Prostate gland (tissue), 2 donors: Measurements from ENCODE around the gene RBM47. TPM values are rescaled to one million over a fixed set of nuclear protein-coding genes. Genes with fewer than 3 reads are reported as not detected.

Source experiments
- DNase-seq: peaks from one replicate; pipeline ENCODE4 v3.0.0-alpha.2; 2019; ENCODE audit warnings: low spot score
- H3K27ac ChIP-seq, 2 donors: fragments of 200-600 bp; sonication (generic); 2 replicates each; pipeline ENCODE4 v1.5.1; 2017 to 2019
- H3K27me3 ChIP-seq: fragments of 200-600 bp; sonication (generic); replicated peaks from 2 replicates; pipeline ENCODE4 v1.5.1; 2019; ENCODE audit not compliant: insufficient read depth
- H3K36me3 ChIP-seq, 2 donors: fragments of 200-600 bp; sonication (generic); 1 replicate in 1 of 2; 2 replicates in 1 of 2; pipeline versions ENCODE4 v1.5.1 to v1.8.1; 2017 to 2019
- H3K4me1 ChIP-seq: fragments of 200-600 bp; sonication (generic); replicated peaks from 2 replicates; pipeline ENCODE4 v1.5.1; 2019
- H3K4me3 ChIP-seq, 2 donors: fragments of 200-600 bp; sonication (generic); 2 replicates each; pipeline ENCODE4 v1.5.1; 2017 to 2019
- H3K9me3 ChIP-seq: fragments of 200-600 bp; sonication (generic); 2 replicates; pipeline ENCODE4 v1.5.1; 2017
- CTCF ChIP-seq, 4 experiments: fragments of 200-600 bp in 2 of 4; fragments of 450-650 bp in 2 of 4; sonication (generic) in 2 of 4; IDR thresholded peaks; 1 replicate in 3 of 4; 2 replicates in 1 of 4; pipeline ENCODE4 v1.5.1; 2016 to 2019; ENCODE audit warnings: antibody characterized with exemption in 4 of 4, mild to moderate bottlenecking in 2 of 4, moderate library complexity in 2 of 4
- POLR2A ChIP-seq: fragments of 450-650 bp; IDR thresholded peaks from one replicate; pipeline ENCODE4 v1.6.1; 2016; ENCODE audit warnings: antibody characterized with exemption, mild to moderate bottlenecking
- POLR2AphosphoS5 ChIP-seq: sonication (generic); formaldehyde crosslinking; IDR thresholded peaks from one replicate; pipeline ENCODE4 v1.6.1; 2017; ENCODE audit warnings: antibody characterized with exemption
- WGBS: methylation state at CpG from one replicate; pipeline ENCODE4 v1.1.5; 2018; 5-methylcytosine and 5-hydroxymethylcytosine counted together
- intact Hi-C: fragments of 100-400 bp; cut with DNase I; formaldehyde crosslinking; loops from one replicate; pipeline ENCODE4 v1.14.2; 2022
- total RNA-seq, 2 donors: library from RNA; depleted of rRNA; stranded (reverse); fragments of >200 nt; gene quantifications; one replicate each; pipeline ENCODE4 v1.1.0, GENCODE V29; 2016

RBM47 gene
- total RNA-seq, 2 donors from 2014 or later = 241 to 302 TPM

GRCh38 chr4:40514497-40514951 lies 115.1 kb downstream of the RBM47 start:
- WGBS = 32% methylated on average over 11 of the region's 11 CpGs
- Histone ChIP-seq H3K36me3 (no peaks in the 10 kb centered on the region), H3K27me3 (no peaks in the 10 kb centered on the region), H3K27ac (peak overlapping the region; percentile 43 to 76), H3K4me3 (peak overlapping the region; percentile 25 to 40), H3K4me1 (no peaks in the 10 kb centered on the region), H3K9me3 (no peaks in the 10 kb centered on the region)
- DNase-seq = peak; percentile 81
- intact Hi-C loops = no loop called here
- TF ChIP-seq POLR2AphosphoS5 (peak; percentile 87), CTCF (IDR thresholded peaks at IDR 0.05) (peak in 1 of 4 experiments; percentile 9), POLR2A (no peak)

- intact Hi-C loops = no loop called here
- peak overlapping the region; percentile 48 to 76 for H3K27ac ChIP-seq
- peak overlapping the region in 1 of 2 donors; percentile 3 for H3K4me3 ChIP-seq
- TF ChIP-seq POLR2A = no peak
- TF ChIP-seq CTCF (IDR thresholded peaks at IDR 0.05) = no peak
- TF ChIP-seq POLR2AphosphoS5 = peak; percentile 37
- H3K4me1 ChIP-seq = peaks cover 3% of the 10 kb centered on the region
- H3K36me3 ChIP-seq = no peaks in the 10 kb centered on the region
- H3K27me3 ChIP-seq = no peaks in the 10 kb centered on the region
- peak; percentile 34 for DNase-seq
- WGBS = 54% methylated on average over 9 of the region's 9 CpGs
- H3K9me3 ChIP-seq = no peaks in the 10 kb centered on the region
These were observed 118.5 kb downstream of the RBM47 start for GRCh38 chr4:40511036-40511614.

GRCh38 chr4:40507977-40508376 lies 121.7 kb downstream of the RBM47 start:
- TF ChIP-seq POLR2AphosphoS5 (no peak), CTCF (IDR thresholded peaks at IDR 0.05) (no peak), POLR2A (no peak)
- Histone ChIP-seq H3K4me3 (no peak overlapping the region), H3K27ac (no peak overlapping the region), H3K27me3 (no peaks in the 10 kb centered on the region), H3K4me1 (peaks cover 3% of the 10 kb centered on the region), H3K9me3 (no peaks in the 10 kb centered on the region), H3K36me3 (no peaks in the 10 kb centered on the region)
- 86% methylated on average over 11 of the region's 11 CpGs for WGBS
- intact Hi-C loops = no loop called here
- no peak for DNase-seq

GRCh38 chr4:40506492-40506891 lies 123.2 kb downstream of the RBM47 start:
- Histone ChIP-seq H3K9me3 (no peaks in the 10 kb centered on the region), H3K27me3 (no peaks in the 10 kb centered on the region), H3K36me3 (no peaks in the 10 kb centered on the region), H3K4me3 (no peak overlapping the region), H3K27ac (peak overlapping the region; percentile 23 to 45), H3K4me1 (peaks cover 3% of the 10 kb centered on the region)
- DNase-seq = no peak
- WGBS = 73% methylated on average over 3 of the region's 3 CpGs
- no peak for TF ChIP-seq POLR2AphosphoS5
- TF ChIP-seq POLR2A = no peak
- no peak for TF ChIP-seq CTCF (IDR thresholded peaks at IDR 0.05)
- intact Hi-C loops = no loop called here

- Histone ChIP-seq H3K27ac (peak overlapping the region; percentile 23 to 45), H3K4me1 (peaks cover 3% of the 10 kb centered on the region), H3K9me3 (no peaks in the 10 kb centered on the region), H3K27me3 (no peaks in the 10 kb centered on the region), H3K36me3 (no peaks in the 10 kb centered on the region), H3K4me3 (no peak overlapping the region)
- no peak for DNase-seq
- no peak for TF ChIP-seq POLR2A
- TF ChIP-seq POLR2AphosphoS5 = no peak
- no peak for TF ChIP-seq CTCF (IDR thresholded peaks at IDR 0.05)
- intact Hi-C loops = no loop called here
- 27% methylated on average over 3 of the region's 3 CpGs for WGBS
These were observed 123.6 kb downstream of the RBM47 start for GRCh38 chr4:40506066-40506465.
